ENCODE data around the gene DNAJC7. TPM values are rescaled to one million over a fixed set of nuclear protein-coding genes. Genes with fewer than 3 reads are reported as not detected.

The DNAJC7 gene
- total RNA-seq, 3 donors from 2014 or later: 69.7 to 73.7 (median 70.4) TPM

GRCh38 chr17:42041619-42042018, 24.4 kb upstream of the DNAJC7 start:
- DNase-seq (ENCODE audit: low spot score in 2 of 2): no peak
- intact Hi-C loops (cut with DNase I; ENCODE audit: low total_unique reads): no loop called here

DNA sequence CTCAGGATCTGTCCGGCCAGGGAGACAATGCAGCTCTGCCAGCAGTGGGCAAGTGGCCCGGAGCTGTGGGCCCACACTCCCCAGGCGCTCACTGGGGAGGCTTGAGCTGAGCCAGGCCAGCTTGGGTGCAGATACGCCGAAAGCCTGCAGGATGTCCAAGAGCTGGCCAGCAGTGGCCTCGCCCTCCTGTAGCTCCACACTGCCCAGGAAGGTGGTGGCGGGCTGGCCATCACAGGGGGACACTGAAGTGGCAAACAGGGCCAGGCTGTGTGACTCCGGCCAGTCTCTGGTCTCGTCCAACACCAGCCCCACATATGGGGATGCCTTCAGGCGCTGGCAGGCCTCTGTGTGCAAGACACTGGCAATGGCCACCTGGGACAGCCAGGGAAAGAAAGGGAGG, 23.6 kb upstream of the DNAJC7 start:
- Histone ChIP-seq H3K9me3 (no peaks in the 10 kb centered on the region), H3K4me1 (no peaks in the 10 kb centered on the region), H3K36me3 (no peaks in the 10 kb centered on the region), H3K27ac (no peak overlapping the region), H3K4me3 (no peak overlapping the region), H3K27me3 (no peaks in the 10 kb centered on the region)
- DNase-seq (ENCODE audit: low spot score in 2 of 2): no peak
- intact Hi-C loops (cut with DNase I; ENCODE audit: low total_unique reads): no loop called here
- TF ChIP-seq POLR2AphosphoS5 (IDR thresholded peaks at IDR 0.05) (no peak), POLR2A (IDR thresholded peaks at IDR 0.05) (no peak)
- TF ChIP-seq, protein P1, sequence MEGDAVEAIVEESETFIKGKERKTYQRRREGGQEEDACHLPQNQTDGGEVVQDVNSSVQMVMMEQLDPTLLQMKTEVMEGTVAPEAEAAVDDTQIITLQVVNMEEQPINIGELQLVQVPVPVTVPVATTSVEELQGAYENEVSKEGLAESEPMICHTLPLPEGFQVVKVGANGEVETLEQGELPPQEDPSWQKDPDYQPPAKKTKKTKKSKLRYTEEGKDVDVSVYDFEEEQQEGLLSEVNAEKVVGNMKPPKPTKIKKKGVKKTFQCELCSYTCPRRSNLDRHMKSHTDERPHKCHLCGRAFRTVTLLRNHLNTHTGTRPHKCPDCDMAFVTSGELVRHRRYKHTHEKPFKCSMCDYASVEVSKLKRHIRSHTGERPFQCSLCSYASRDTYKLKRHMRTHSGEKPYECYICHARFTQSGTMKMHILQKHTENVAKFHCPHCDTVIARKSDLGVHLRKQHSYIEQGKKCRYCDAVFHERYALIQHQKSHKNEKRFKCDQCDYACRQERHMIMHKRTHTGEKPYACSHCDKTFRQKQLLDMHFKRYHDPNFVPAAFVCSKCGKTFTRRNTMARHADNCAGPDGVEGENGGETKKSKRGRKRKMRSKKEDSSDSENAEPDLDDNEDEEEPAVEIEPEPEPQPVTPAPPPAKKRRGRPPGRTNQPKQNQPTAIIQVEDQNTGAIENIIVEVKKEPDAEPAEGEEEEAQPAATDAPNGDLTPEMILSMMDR (IDR thresholded peaks at IDR 0.05): no peak

More at GRCh38 chr17:42041619-42042018, 24.4 kb upstream of the DNAJC7 start:
- TF ChIP-seq POLR2AphosphoS5 (IDR thresholded peaks at IDR 0.05) (no peak), POLR2A (IDR thresholded peaks at IDR 0.05) (no peak)
- TF ChIP-seq, protein P1 (IDR thresholded peaks at IDR 0.05): no peak
- Histone ChIP-seq H3K4me3 (no peak overlapping the region), H3K27me3 (no peaks in the 10 kb centered on the region), H3K4me1 (no peaks in the 10 kb centered on the region), H3K36me3 (no peaks in the 10 kb centered on the region), H3K27ac (no peak overlapping the region), H3K9me3 (no peaks in the 10 kb centered on the region)

- no peaks in the 10 kb centered on the region for H3K36me3 ChIP-seq
- no peak for TF ChIP-seq POLR2AphosphoS5 (IDR thresholded peaks at IDR 0.05)
- TF ChIP-seq POLR2A (IDR thresholded peaks at IDR 0.05): no peak
- TF ChIP-seq, protein P1 (IDR thresholded peaks at IDR 0.05): no peak
- no peaks in the 10 kb centered on the region for H3K27me3 ChIP-seq
- no peaks in the 10 kb centered on the region for H3K4me1 ChIP-seq
- H3K4me3 ChIP-seq: peak overlapping the region in 1 of 3 donors; percentile 39
- DNase-seq (ENCODE audit: low spot score in 2 of 2): no peak
- H3K9me3 ChIP-seq: no peaks in the 10 kb centered on the region
- intact Hi-C loops (cut with DNase I; ENCODE audit: low total_unique reads): no loop called here
- H3K27ac ChIP-seq: no peak overlapping the region
Measured at GRCh38 chr17:42039794-42040763, 22.8 kb upstream of the DNAJC7 start.

- Histone ChIP-seq H3K36me3 (no peaks in the 10 kb centered on the region), H3K27me3 (no peaks in the 10 kb centered on the region), H3K4me3 (no peak overlapping the region), H3K27ac (no peak overlapping the region), H3K4me1 (no peaks in the 10 kb centered on the region), H3K9me3 (no peaks in the 10 kb centered on the region)
- intact Hi-C loops (cut with DNase I; ENCODE audit: low total_unique reads): no loop called here
- TF ChIP-seq, protein P1 (IDR thresholded peaks at IDR 0.05): no peak
- no peak for DNase-seq (ENCODE audit: low spot score in 2 of 2)
Measured at GRCh38 chr17:42038221-42038973, 21.2 kb upstream of the DNAJC7 start.

GRCh38 chr17:42034059-42034458, 16.8 kb upstream of the DNAJC7 start:
- no peak for DNase-seq (ENCODE audit: low spot score in 2 of 2)
- TF ChIP-seq POLR2A (IDR thresholded peaks at IDR 0.05) (no peak), POLR2AphosphoS5 (IDR thresholded peaks at IDR 0.05) (no peak)
- TF ChIP-seq, protein P1 (IDR thresholded peaks at IDR 0.05): no peak
- intact Hi-C loops (cut with DNase I; ENCODE audit: low total_unique reads): no loop called here
- Histone ChIP-seq H3K36me3 (no peaks in the 10 kb centered on the region), H3K4me3 (no peak overlapping the region), H3K27ac (no peak overlapping the region), H3K9me3 (no peaks in the 10 kb centered on the region), H3K27me3 (no peaks in the 10 kb centered on the region), H3K4me1 (no peaks in the 10 kb centered on the region)
